HEK293T (cell line): ENCODE measurements around the gene SFR1.

Source experiments
- ARNT ChIP-seq: fragments of 450-650 bp; IDR thresholded peaks from 2 replicates; pipeline ENCODE4 v1.6.1; 2017; ENCODE audit warnings: mild to moderate bottlenecking
- ELF4 ChIP-seq: fragments of 450-650 bp; IDR thresholded peaks from 2 replicates; pipeline ENCODE4 v1.6.1; 2017; ENCODE audit warnings: antibody characterized with exemption
- FOXA1 ChIP-seq: fragments of 450-650 bp; IDR thresholded peaks from 2 replicates; pipeline ENCODE4 v1.6.1; 2016; ENCODE audit warnings: mild to moderate bottlenecking
- FOXM1 ChIP-seq: fragments of 450-650 bp; IDR thresholded peaks from 2 replicates; pipeline ENCODE4 v1.6.1; 2017; ENCODE audit warnings: mild to moderate bottlenecking, borderline replicate concordance
- HDGF ChIP-seq: fragments of 450-650 bp; IDR thresholded peaks from 2 replicates; pipeline ENCODE4 v1.6.1; 2017; ENCODE audit warnings: antibody characterized with exemption, borderline replicate concordance
- SP1 ChIP-seq: fragments of 450-650 bp; IDR thresholded peaks from 2 replicates; pipeline ENCODE4 v1.6.1; 2017
- SUZ12 ChIP-seq: fragments of 450-650 bp; IDR thresholded peaks from 2 replicates; pipeline ENCODE4 v1.6.1; 2016; ENCODE audit warnings: mild to moderate bottlenecking
- ZNF384 ChIP-seq: fragments of 450-650 bp; IDR thresholded peaks from 2 replicates; pipeline ENCODE4 v1.6.1; 2016

DNA sequence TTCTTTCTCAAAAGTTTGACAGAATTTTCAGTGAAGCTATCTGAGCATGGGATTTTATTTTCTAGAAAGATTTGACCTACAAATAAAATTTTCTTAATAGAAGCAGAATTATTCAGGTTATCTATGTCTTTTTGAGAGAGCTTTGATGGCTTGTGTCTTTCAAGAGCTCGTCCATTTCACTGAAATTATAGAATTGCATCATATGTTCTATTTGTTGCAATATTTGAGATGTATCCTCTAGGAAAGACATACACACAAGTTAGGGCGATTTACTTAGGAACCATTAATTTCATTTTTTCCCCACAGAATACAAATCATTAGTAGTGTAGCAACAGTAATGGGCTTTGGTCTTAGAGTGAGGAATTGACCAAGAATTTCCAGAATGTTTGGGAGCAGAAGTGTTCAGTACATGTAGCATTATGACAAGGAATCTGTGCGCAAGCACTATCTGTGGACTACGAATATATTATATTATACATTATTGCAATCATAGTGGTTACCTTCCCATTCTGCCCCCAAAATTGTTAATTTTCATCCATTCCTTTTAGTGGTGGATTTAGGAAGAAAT lies 23.5 kb upstream of the SFR1 start:
- TF ChIP-seq SUZ12: no peak
- TF ChIP-seq SP1: no peak
- no peak for TF ChIP-seq ARNT
- no peak for TF ChIP-seq FOXA1
- TF ChIP-seq FOXM1: no peak
- TF ChIP-seq ZNF384: no peak
- TF ChIP-seq ELF4: no peak
- no peak for TF ChIP-seq HDGF
